Caco-2 (cell line): ENCODE results near the gene C7orf33. TPM values are rescaled to one million over a fixed set of nuclear protein-coding genes. Genes with fewer than 3 reads are reported as not detected.

Source experiments
- BruUV-seq: library from RNA; stranded (reverse); fragments of 400-500 nt; replicated peaks from 2 replicates; lab custom pipeline; 2021; lab: Mats Ljungman, UMichigan
- CTCF ChIA-PET: fragments of 300-600 bp; sonication (Branson Sonifier 250); formaldehyde crosslinking; loops from one replicate; lab custom pipeline; 2022; ENCODE audit warnings: antibody characterized with exemption; lab: Charles Lee
- POLR2A ChIA-PET: fragments of 300-600 bp; sonication (Branson Sonifier 250); formaldehyde crosslinking; loops from one replicate; lab custom pipeline; 2022; ENCODE audit warnings: antibody characterized with exemption; lab: Charles Lee
- DNase-seq, 2 experiments: peaks; one replicate each; pipeline versions ENCODE4 v3.0.0 to v3.0.0-alpha.2; 2020 to 2022
- H3K27me3 ChIP-seq: replicated peaks from 2 replicates; pipeline ENCODE4 v1.6.0; 2011; ENCODE audit warnings: low read length; ENCODE audit not compliant: control insufficient read depth, insufficient read depth
- H3K36me3 ChIP-seq: 2 replicates; pipeline ENCODE4 v1.5.1; 2011; ENCODE audit warnings: low read length; ENCODE audit not compliant: control insufficient read depth, insufficient read depth
- H3K4me1 ChIP-seq: fragments of 250-450 bp; sonication (Bioruptor Pico); 2 replicates; pipeline ENCODE4 v1.5.1; 2020; ENCODE audit warnings: mild to moderate bottlenecking
- H3K4me3 ChIP-seq: 2 replicates; pipeline ENCODE4 v1.5.1; 2011; ENCODE audit warnings: low read depth, mild to moderate bottlenecking, control low read depth, low read length
- H3K9me3 ChIP-seq: fragments of 250-450 bp; sonication (Bioruptor Pico); 2 replicates; pipeline ENCODE4 v1.5.1; 2020; ENCODE audit warnings: mild to moderate bottlenecking, moderate library complexity
- H3K27ac Mint-ChIP-seq: one replicate; pipeline ENCODE4 v1.8.0; 2022; ENCODE audit warnings: mixed read lengths; ENCODE audit not compliant: unreplicated experiment
- H3K27me3 Mint-ChIP-seq: one replicate; pipeline ENCODE4 v1.8.0; 2022; ENCODE audit warnings: mixed read lengths; ENCODE audit not compliant: insufficient read depth, unreplicated experiment
- H3K36me3 Mint-ChIP-seq: one replicate; pipeline ENCODE4 v1.8.0; 2022; ENCODE audit warnings: mild to moderate bottlenecking, mixed read lengths; ENCODE audit not compliant: insufficient read depth, unreplicated experiment
- H3K4me1 Mint-ChIP-seq: one replicate; pipeline ENCODE4 v1.8.0; 2022; ENCODE audit warnings: low read depth, mixed read lengths; ENCODE audit not compliant: unreplicated experiment
- H3K4me3 Mint-ChIP-seq: one replicate; pipeline ENCODE4 v1.8.0; 2022; ENCODE audit warnings: mild to moderate bottlenecking, moderate library complexity, mixed read lengths; ENCODE audit not compliant: unreplicated experiment
- H3K9me3 Mint-ChIP-seq: one replicate; pipeline ENCODE4 v1.8.0; 2022; ENCODE audit warnings: mixed read lengths; ENCODE audit not compliant: unreplicated experiment
- intact Hi-C: fragments of 100-400 bp; cut with micrococcal nuclease; formaldehyde crosslinking; loops from one replicate; pipeline ENCODE4 v1.10.0; 2022; ENCODE audit not compliant: unreplicated experiment
- total RNA-seq: library from RNA; stranded (reverse); gene quantifications from 2 replicates; pipeline ENCODE4 v1.2.3, GENCODE V29; 2022
- TF ChIP-seq, protein P1 (sequence below), 2 experiments: fragments of 200-600 bp in 1 of 2; IDR thresholded peaks; 1 replicate in 1 of 2; 2 replicates in 1 of 2; pipeline versions ENCODE4 v1.5.1 to v1.8.0; 2011 to 2022; ENCODE audit warnings: antibody characterized with exemption in 1 of 2, control low read depth in 1 of 2, inconsistent platforms in 1 of 2, low read depth in 1 of 2, low read length in 1 of 2, mild to moderate bottlenecking in 1 of 2, moderate library complexity in 1 of 2; ENCODE audit not compliant: insufficient read depth in 1 of 2, severe bottlenecking in 1 of 2, unreplicated experiment in 1 of 2

C7orf33 gene
- total RNA-seq, 1 experiment from 2014 or later = 0.23 TPM

- POLR2A ChIA-PET = interaction anchor here (0.7 kb wide), 1 partner anchor 589 kb away, joined by 8 read pairs; no protein-coding TSS in a partner anchor
- no peak for DNase-seq
- no peaks in the 10 kb centered on the region for H3K9me3 ChIP-seq
- Mint-ChIP-seq H3K9me3 (no peaks in the 10 kb centered on the region), H3K36me3 (no peaks in the 10 kb centered on the region), H3K4me3 (no peak overlapping the region), H3K27me3 (no peaks in the 10 kb centered on the region), H3K4me1 (no peaks in the 10 kb centered on the region), H3K27ac (no peak overlapping the region)
- no peaks in the 10 kb centered on the region for H3K36me3 ChIP-seq
- CTCF ChIA-PET = no interaction called here
- H3K4me3 ChIP-seq = no peak overlapping the region
- no peaks in the 10 kb centered on the region for H3K4me1 ChIP-seq
- TF ChIP-seq, protein P1, sequence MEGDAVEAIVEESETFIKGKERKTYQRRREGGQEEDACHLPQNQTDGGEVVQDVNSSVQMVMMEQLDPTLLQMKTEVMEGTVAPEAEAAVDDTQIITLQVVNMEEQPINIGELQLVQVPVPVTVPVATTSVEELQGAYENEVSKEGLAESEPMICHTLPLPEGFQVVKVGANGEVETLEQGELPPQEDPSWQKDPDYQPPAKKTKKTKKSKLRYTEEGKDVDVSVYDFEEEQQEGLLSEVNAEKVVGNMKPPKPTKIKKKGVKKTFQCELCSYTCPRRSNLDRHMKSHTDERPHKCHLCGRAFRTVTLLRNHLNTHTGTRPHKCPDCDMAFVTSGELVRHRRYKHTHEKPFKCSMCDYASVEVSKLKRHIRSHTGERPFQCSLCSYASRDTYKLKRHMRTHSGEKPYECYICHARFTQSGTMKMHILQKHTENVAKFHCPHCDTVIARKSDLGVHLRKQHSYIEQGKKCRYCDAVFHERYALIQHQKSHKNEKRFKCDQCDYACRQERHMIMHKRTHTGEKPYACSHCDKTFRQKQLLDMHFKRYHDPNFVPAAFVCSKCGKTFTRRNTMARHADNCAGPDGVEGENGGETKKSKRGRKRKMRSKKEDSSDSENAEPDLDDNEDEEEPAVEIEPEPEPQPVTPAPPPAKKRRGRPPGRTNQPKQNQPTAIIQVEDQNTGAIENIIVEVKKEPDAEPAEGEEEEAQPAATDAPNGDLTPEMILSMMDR (IDR thresholded peaks at IDR 0.05; ENCODE audit: insufficient read depth in 1 of 2, low read depth in 1 of 2, low read length in 1 of 2, severe bottlenecking in 1 of 2, unreplicated experiment in 1 of 2) = no peak
- BruUV-seq = no TSS peak
- intact Hi-C loops = no loop called here
- no peaks in the 10 kb centered on the region for H3K27me3 ChIP-seq
Observed at GRCh38 chr7:148581624-148582023, 8.9 kb upstream of the C7orf33 start.

GRCh38 chr7:148584154-148584827, 6.3 kb upstream of the C7orf33 start:
- ChIA-PET POLR2A (no interaction called here), CTCF (no interaction called here)
- TF ChIP-seq, protein P1 (IDR thresholded peaks at IDR 0.05; ENCODE audit: insufficient read depth in 1 of 2, low read depth in 1 of 2, low read length in 1 of 2, severe bottlenecking in 1 of 2, unreplicated experiment in 1 of 2) = no peak

GRCh38 chr7:148585399-148585798, 5.2 kb upstream of the C7orf33 start:
- Mint-ChIP-seq H3K36me3 (no peaks in the 10 kb centered on the region), H3K9me3 (no peaks in the 10 kb centered on the region), H3K4me1 (no peaks in the 10 kb centered on the region), H3K27me3 (no peaks in the 10 kb centered on the region), H3K4me3 (no peak overlapping the region), H3K27ac (no peak overlapping the region)
- Histone ChIP-seq H3K4me1 (no peaks in the 10 kb centered on the region), H3K9me3 (no peaks in the 10 kb centered on the region), H3K27me3 (no peaks in the 10 kb centered on the region; the same call in 1 of the 2 replicates), H3K36me3 (no peaks in the 10 kb centered on the region), H3K4me3 (no peak overlapping the region)
- CTCF ChIA-PET = no interaction called here
- no peak for DNase-seq
- intact Hi-C loops = no loop called here
- BruUV-seq = no TSS peak
- TF ChIP-seq, protein P1 (IDR thresholded peaks at IDR 0.05; ENCODE audit: insufficient read depth in 1 of 2, low read depth in 1 of 2, low read length in 1 of 2, severe bottlenecking in 1 of 2, unreplicated experiment in 1 of 2) = no peak
- POLR2A ChIA-PET = no interaction called here

More at GRCh38 chr7:148584154-148584827, 6.3 kb upstream of the C7orf33 start:
- Histone ChIP-seq H3K4me3 (no peak overlapping the region), H3K36me3 (no peaks in the 10 kb centered on the region), H3K27me3 (no peaks in the 10 kb centered on the region; the same call in 1 of the 2 replicates), H3K9me3 (no peaks in the 10 kb centered on the region), H3K4me1 (no peaks in the 10 kb centered on the region)
- no peaks in the 10 kb centered on the region for H3K36me3 Mint-ChIP-seq
- no TSS peak for BruUV-seq
- H3K4me1 Mint-ChIP-seq = no peaks in the 10 kb centered on the region
- DNase-seq = no peak
- intact Hi-C loops = no loop called here
- H3K27ac Mint-ChIP-seq = no peak overlapping the region
- H3K27me3 Mint-ChIP-seq = no peaks in the 10 kb centered on the region
- H3K9me3 Mint-ChIP-seq = no peaks in the 10 kb centered on the region
- H3K4me3 Mint-ChIP-seq = no peak overlapping the region
